BLaER1 (cell line): Measurements from ENCODE around the gene NTN5.
"Not testable (repeated sequence)": the region's sequence is repeated elsewhere in the genome, so short reads cannot be mapped to it uniquely, and the experiment has no call there.

Experiments
- H3K27ac ChIP-seq: shearing (Covaris generic); formaldehyde crosslinking; 2 replicates; pipeline ENCODE4 v1.8.1; 2022
- H3K27me3 ChIP-seq: shearing (Covaris generic); formaldehyde crosslinking; 2 replicates; pipeline ENCODE4 v1.8.1; 2022
- H3K36me3 ChIP-seq: shearing (Covaris generic); formaldehyde crosslinking; 2 replicates; pipeline ENCODE4 v1.8.1; 2022
- H3K4me1 ChIP-seq: shearing (Covaris generic); formaldehyde crosslinking; 2 replicates; pipeline ENCODE4 v1.8.1; 2022
- H3K4me2 ChIP-seq: shearing (Covaris generic); formaldehyde crosslinking; 2 replicates; pipeline ENCODE4 v1.8.1; 2022
- H3K4me3 ChIP-seq: shearing (Covaris generic); formaldehyde crosslinking; 2 replicates; pipeline ENCODE4 v1.8.1; 2022
- H3K9ac ChIP-seq: shearing (Covaris generic); formaldehyde crosslinking; 2 replicates; pipeline ENCODE4 v1.8.1; 2022
- H3K9me3 ChIP-seq: shearing (Covaris generic); formaldehyde crosslinking; 2 replicates; pipeline ENCODE4 v1.8.1; 2022
- H4K20me1 ChIP-seq: shearing (Covaris generic); formaldehyde crosslinking; 2 replicates; pipeline ENCODE4 v1.8.1; 2022
- Cebpa-rat ChIP-seq: shearing (Covaris generic); IDR thresholded peaks from 2 replicates; pipeline ENCODE4 v1.8.1; 2022

Gene NTN5

DNA sequence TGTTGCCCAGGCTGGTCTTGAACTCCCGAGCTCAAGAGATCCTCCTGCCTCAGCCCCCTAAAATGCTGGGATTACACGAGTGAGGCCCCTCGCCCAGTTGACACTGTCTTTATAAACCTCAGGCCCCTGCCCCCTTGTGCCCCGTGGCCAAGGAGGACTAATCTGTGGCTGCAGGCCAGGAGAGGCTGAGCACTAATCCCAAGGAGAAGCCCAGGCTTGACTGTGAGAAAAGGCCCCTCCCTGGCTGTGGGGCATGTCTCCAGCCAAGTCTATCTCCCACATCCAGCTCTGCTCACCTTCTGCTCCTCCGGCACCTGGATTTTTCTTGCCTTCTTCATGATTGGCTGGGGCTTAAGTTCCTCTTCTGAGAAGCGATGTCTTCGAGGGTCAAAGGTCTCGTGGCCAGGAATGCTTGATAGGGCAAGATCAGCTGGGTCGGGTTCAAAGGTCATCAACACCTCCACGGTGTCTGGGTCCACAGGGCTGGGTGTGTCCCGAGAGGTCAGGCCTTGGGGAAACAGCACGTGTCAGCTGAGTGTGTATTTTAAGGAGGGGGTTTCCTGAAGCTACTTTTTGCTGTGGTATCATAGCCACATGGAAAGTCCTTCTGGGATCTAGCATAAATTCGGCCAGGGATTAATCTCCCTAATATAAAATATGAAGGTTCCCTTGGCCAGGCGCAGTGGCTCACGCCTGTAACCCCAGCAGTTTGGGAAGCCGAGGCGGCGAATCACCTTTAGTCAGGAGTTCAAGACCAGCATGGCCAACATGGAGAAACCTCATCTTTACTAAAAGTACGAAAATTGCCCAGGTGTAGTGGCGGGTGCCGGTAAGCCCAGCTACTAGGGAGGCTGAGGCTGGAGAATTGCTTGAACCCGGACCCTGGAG, 39.4 kb downstream of the NTN5 start:
- Histone ChIP-seq H3K36me3 (peaks cover 51% of the 10 kb centered on the region), H4K20me1 (peaks cover 33% of the 10 kb centered on the region), H3K9ac (peak overlapping the region; percentile 83), H3K27me3 (no peaks in the 10 kb centered on the region), H3K4me3 (peak overlapping the region; percentile 89), H3K27ac (peak overlapping the region; percentile 94), H3K9me3 (no peaks in the 10 kb centered on the region), H3K4me2 (peak overlapping the region; percentile 100), H3K4me1 (peaks cover 60% of the 10 kb centered on the region)
- no peak for TF ChIP-seq Cebpa-rat

DNA sequence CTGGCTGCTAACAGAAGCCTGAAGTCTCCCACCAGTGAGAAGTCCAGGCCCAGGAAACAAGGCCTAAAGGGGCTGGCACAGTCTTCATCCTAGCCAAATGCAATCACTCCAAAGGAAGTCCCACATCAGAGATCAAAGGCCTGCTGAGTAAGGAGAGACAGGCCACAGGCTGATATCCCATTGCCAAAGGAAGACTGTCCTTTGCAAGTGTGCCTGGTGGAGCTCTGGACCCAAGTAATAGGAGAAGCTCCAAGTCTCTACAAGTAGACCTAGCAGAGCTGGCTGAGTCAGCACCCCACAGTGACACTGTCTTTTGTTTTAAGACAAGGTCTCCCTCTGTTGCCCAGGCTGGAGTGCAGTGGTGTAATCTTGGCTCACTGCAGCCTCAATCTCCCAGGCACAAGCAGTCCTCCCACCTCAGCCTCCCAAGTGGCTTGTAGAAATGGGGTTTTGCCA, 40.1 kb downstream of the NTN5 start:
- Histone ChIP-seq H3K27ac (peak overlapping the region; percentile 94), H4K20me1 (peaks cover 33% of the 10 kb centered on the region), H3K36me3 (peaks cover 57% of the 10 kb centered on the region), H3K4me3 (peak overlapping the region; percentile 89), H3K27me3 (no peaks in the 10 kb centered on the region), H3K9ac (peak overlapping the region; percentile 83), H3K9me3 (no peaks in the 10 kb centered on the region), H3K4me2 (peak overlapping the region; percentile 100), H3K4me1 (peaks cover 59% of the 10 kb centered on the region)
- no peak for TF ChIP-seq Cebpa-rat

DNA sequence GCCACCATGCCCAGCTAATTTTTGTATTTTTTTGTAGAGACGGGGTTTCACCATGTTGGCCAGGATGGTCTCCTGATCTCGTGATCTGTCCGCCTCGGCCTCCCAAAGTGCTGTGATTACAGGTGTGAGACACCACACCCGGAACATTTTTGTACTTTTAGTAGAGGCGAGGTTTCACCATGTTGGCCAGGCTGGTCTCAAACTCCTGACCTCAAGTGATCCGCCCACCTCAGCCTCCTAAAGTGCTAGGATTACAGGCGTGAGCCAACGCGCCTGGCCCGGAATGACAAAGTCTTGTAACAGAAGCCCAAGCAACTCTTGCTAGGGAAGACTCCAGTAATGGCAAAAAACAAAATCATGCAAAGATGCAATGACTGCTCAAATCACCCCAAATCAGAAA, 40.5 kb downstream of the NTN5 start:
- peaks cover 33% of the 10 kb centered on the region for H4K20me1 ChIP-seq
- H3K4me1 ChIP-seq, result peaks cover 59% of the 10 kb centered on the region
- peak overlapping the region; percentile 83; the same call in 1 of the 2 replicates for H3K9ac ChIP-seq
- not testable (repeated sequence) for H3K27me3 ChIP-seq, H3K9me3 ChIP-seq
- peaks cover 62% of the 10 kb centered on the region for H3K36me3 ChIP-seq
- peak overlapping the region; percentile 100 for H3K4me2 ChIP-seq
- peak overlapping the region; percentile 94 for H3K27ac ChIP-seq
- H3K4me3 ChIP-seq, result peak overlapping the region; percentile 89; the same call in 1 of the 2 replicates

GRCh38 chr19:48631225-48631624, 41.6 kb downstream of the NTN5 start:
- Histone ChIP-seq H3K27me3 (no peaks in the 10 kb centered on the region), H3K4me2 (peak overlapping the region; percentile 100), H4K20me1 (peaks cover 27% of the 10 kb centered on the region), H3K9ac (peak overlapping the region; percentile 66; the same call in 1 of the 2 replicates), H3K4me1 (peaks cover 59% of the 10 kb centered on the region), H3K4me3 (peak overlapping the region; percentile 27; the same call in 1 of the 2 replicates), H3K36me3 (peaks cover 68% of the 10 kb centered on the region), H3K9me3 (no peaks in the 10 kb centered on the region), H3K27ac (peak overlapping the region; percentile 63)
- no peak for TF ChIP-seq Cebpa-rat

- no peak for TF ChIP-seq Cebpa-rat
- Histone ChIP-seq H4K20me1 (peaks cover 27% of the 10 kb centered on the region), H3K27me3 (no peaks in the 10 kb centered on the region), H3K36me3 (peaks cover 76% of the 10 kb centered on the region), H3K27ac (peak overlapping the region; percentile 63), H3K9me3 (no peaks in the 10 kb centered on the region), H3K4me1 (peaks cover 59% of the 10 kb centered on the region), H3K4me2 (peak overlapping the region; percentile 100), H3K4me3 (peak overlapping the region; percentile 27), H3K9ac (peak overlapping the region; percentile 66; the same call in 1 of the 2 replicates)
These were observed 42.3 kb downstream of the NTN5 start for GRCh38 chr19:48630296-48631063.

DNA sequence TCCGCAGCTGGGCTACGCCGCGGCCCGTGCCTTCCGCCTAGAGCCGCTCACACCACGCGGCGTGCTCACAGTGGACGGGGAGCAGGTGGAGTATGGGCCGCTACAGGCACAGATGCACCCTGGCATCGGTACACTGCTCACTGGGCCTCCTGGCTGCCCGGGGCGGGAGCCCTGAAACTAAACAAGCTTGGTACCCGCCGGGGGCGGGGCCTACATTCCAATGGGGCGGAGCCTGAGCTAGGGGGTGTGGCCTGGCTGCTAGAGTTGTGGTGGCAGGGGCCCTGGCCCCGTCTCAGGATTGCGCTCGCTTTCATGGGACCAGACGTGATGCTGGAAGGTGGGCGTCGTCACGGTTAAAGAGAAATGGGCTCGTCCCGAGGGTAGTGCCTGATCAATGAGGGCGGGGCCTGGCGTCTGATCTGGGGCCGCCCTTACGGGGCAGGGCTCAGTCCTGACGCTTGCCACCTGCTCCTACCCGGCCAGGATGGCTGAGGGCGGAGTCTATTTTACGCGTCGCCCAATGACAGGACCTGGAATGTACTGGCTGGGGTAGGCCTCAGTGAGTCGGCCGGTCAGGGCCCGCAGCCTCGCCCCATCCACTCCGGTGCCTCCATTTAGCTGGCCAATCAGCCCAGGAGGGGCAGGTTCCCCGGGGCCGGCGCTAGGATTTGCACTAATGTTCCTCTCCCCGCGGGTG, 43.1 kb downstream of the NTN5 start:
- no peak for TF ChIP-seq Cebpa-rat
- no peaks in the 10 kb centered on the region for H3K27me3 ChIP-seq
- H3K9me3 ChIP-seq, result no peaks in the 10 kb centered on the region
- H3K4me3 ChIP-seq, result no peak overlapping the region
- H3K9ac ChIP-seq, result no peak overlapping the region; the same call in 1 of the 2 replicates
- H3K36me3 ChIP-seq, result peaks cover 76% of the 10 kb centered on the region
- H4K20me1 ChIP-seq, result peaks cover 31% of the 10 kb centered on the region
- peak overlapping the region; percentile 63; the same call in 1 of the 2 replicates for H3K27ac ChIP-seq
- H3K4me2 ChIP-seq, result peak overlapping the region; percentile 100
- peaks cover 59% of the 10 kb centered on the region for H3K4me1 ChIP-seq

DNA sequence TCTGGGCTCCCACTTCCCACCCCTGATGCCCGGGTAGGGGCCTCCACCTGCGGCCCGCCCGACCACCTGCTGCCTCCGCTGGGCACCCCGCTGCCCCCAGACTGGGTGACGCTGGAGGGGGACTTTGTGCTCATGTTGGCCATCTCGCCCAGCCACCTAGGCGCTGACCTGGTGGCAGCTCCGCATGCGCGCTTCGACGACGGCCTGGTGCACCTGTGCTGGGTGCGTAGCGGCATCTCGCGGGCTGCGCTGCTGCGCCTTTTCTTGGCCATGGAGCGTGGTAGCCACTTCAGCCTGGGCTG, 43.6 kb downstream of the NTN5 start:
- Histone ChIP-seq H3K27me3 (no peaks in the 10 kb centered on the region), H3K4me1 (peaks cover 60% of the 10 kb centered on the region), H3K27ac (no peak overlapping the region), H4K20me1 (peaks cover 31% of the 10 kb centered on the region), H3K9ac (no peak overlapping the region), H3K4me3 (no peak overlapping the region), H3K36me3 (peaks cover 76% of the 10 kb centered on the region), H3K9me3 (no peaks in the 10 kb centered on the region), H3K4me2 (no peak overlapping the region)
- TF ChIP-seq Cebpa-rat, result no peak

GRCh38 chr19:48628486-48629296, 44.1 kb downstream of the NTN5 start:
- no peak overlapping the region for H3K4me2 ChIP-seq
- H3K9ac ChIP-seq, result no peak overlapping the region
- peaks cover 31% of the 10 kb centered on the region for H4K20me1 ChIP-seq
- no peak for TF ChIP-seq Cebpa-rat
- H3K27ac ChIP-seq, result no peak overlapping the region; the same call in 1 of the 2 replicates
- H3K9me3 ChIP-seq, result no peaks in the 10 kb centered on the region
- H3K4me3 ChIP-seq, result no peak overlapping the region
- H3K4me1 ChIP-seq, result peaks cover 57% of the 10 kb centered on the region
- no peaks in the 10 kb centered on the region for H3K27me3 ChIP-seq
- H3K36me3 ChIP-seq, result peaks cover 76% of the 10 kb centered on the region

GRCh38 chr19:48627865-48628314, 44.9 kb downstream of the NTN5 start:
- Histone ChIP-seq H3K4me1 (peaks cover 57% of the 10 kb centered on the region), H3K4me2 (no peak overlapping the region), H3K36me3 (peaks cover 71% of the 10 kb centered on the region), H3K9me3 (no peaks in the 10 kb centered on the region), H3K27me3 (no peaks in the 10 kb centered on the region), H3K4me3 (no peak overlapping the region), H4K20me1 (peaks cover 31% of the 10 kb centered on the region), H3K27ac (no peak overlapping the region), H3K9ac (no peak overlapping the region)
- no peak for TF ChIP-seq Cebpa-rat
